H1 (cell line): ENCODE measurements around the gene CYP39A1. TPM values are rescaled to one million over a fixed set of nuclear protein-coding genes. Genes with fewer than 3 reads are reported as not detected.

Source experiments
- CTCF ChIA-PET: fragments of 300-600 bp; sonication (Branson Sonifier 250); formaldehyde crosslinking; loops from one replicate; lab custom pipeline; 2021; ENCODE audit not compliant: partially characterized antibody; lab: Charles Lee
- POLR2A ChIA-PET: fragments of 300-600 bp; sonication (Branson Sonifier 250); formaldehyde crosslinking; loops from one replicate; lab custom pipeline; 2021; ENCODE audit warnings: inconsistent platforms; ENCODE audit not compliant: partially characterized antibody; lab: Charles Lee
- DNase-seq, 2 experiments: peaks; one replicate each; pipeline versions ENCODE4 v3.0.0 to v3.0.0-alpha.2; 2010 to 2022; ENCODE audit warnings: low spot score in 2 of 2, low read depth in 1 of 2, mixed read lengths in 1 of 2
- FAIRE-seq: peaks from 2 replicates; lab custom pipeline; 2011; peaks lifted over from hg19 to GRCh38; lab: Jason Lieb, UNC
- H2AFZ ChIP-seq: 2 replicates; pipeline ENCODE4 v1.8.1; 2012; ENCODE audit warnings: low read length, inconsistent platforms
- H2AK5ac ChIP-seq: 2 replicates; pipeline ENCODE4 v1.6.1; 2013; ENCODE audit warnings: low read depth, low read length
- H2BK120ac ChIP-seq: replicated peaks from 2 replicates; pipeline ENCODE3; 2013; ENCODE audit warnings: low read depth, low read length, inconsistent platforms
- H2BK12ac ChIP-seq: 2 replicates; pipeline ENCODE4 v1.6.1; 2013; ENCODE audit warnings: low read depth, low read length
- H2BK15ac ChIP-seq: 2 replicates; pipeline ENCODE4 v1.6.1; 2013; ENCODE audit warnings: low read length
- H2BK20ac ChIP-seq: 2 replicates; pipeline ENCODE4 v1.6.1; 2013; ENCODE audit warnings: low read length
- H2BK5ac ChIP-seq: 2 replicates; pipeline ENCODE4 v1.6.1; 2013; ENCODE audit warnings: low read depth, low read length
- H3K14ac ChIP-seq: 2 replicates; pipeline ENCODE4 v1.6.1; 2013; ENCODE audit warnings: inconsistent platforms; ENCODE audit not compliant: insufficient read length
- H3K18ac ChIP-seq: 2 replicates; pipeline ENCODE4 v1.6.1; 2013; ENCODE audit warnings: low read length; ENCODE audit errors: extremely low read depth
- H3K23ac ChIP-seq: 2 replicates; pipeline ENCODE4 v1.6.1; 2013; ENCODE audit warnings: inconsistent platforms; ENCODE audit not compliant: insufficient read length
- H3K23me2 ChIP-seq: 2 replicates; pipeline ENCODE4 v1.6.1; 2013; ENCODE audit warnings: low read depth, low read length
- H3K27ac ChIP-seq: 2 replicates; pipeline ENCODE4 v1.6.1; 2011; ENCODE audit warnings: low read depth, low read length, inconsistent platforms
- H3K27me3 ChIP-seq, 4 experiments: replicated peaks in 1 of 4; 1 replicate in 1 of 4; 2 replicates in 3 of 4; pipeline versions ENCODE4 v1.6.1 to v1.8.1; 2011 to 2013; ENCODE audit warnings: low read length in 3 of 4, mild to moderate bottlenecking in 3 of 4, inconsistent platforms in 2 of 4, mixed read lengths in 2 of 4, moderate library complexity in 1 of 4; ENCODE audit not compliant: control insufficient read depth in 3 of 4, insufficient read depth in 3 of 4; ENCODE audit errors: extremely low read depth in 1 of 4
- H3K36me3 ChIP-seq, 4 experiments: 2 replicates each; pipeline versions ENCODE4 v1.6.1 to v1.8.1; 2011 to 2013; ENCODE audit warnings: mild to moderate bottlenecking in 4 of 4, low read length in 3 of 4, moderate library complexity in 2 of 4, control low read depth in 1 of 4, inconsistent platforms in 1 of 4; ENCODE audit not compliant: insufficient read depth in 4 of 4, control insufficient read depth in 2 of 4
- H3K4ac ChIP-seq: replicated peaks from 2 replicates; pipeline ENCODE3; 2013; ENCODE audit warnings: low read length, low read depth, mixed read lengths, inconsistent platforms; ENCODE audit not compliant: insufficient read length
- H3K4me1 ChIP-seq, 4 experiments: replicated peaks in 1 of 4; 1 replicate in 1 of 4; 2 replicates in 3 of 4; pipeline versions ENCODE4 v1.6.1 to v1.8.1; 2011 to 2013; ENCODE audit warnings: low read length in 3 of 4, inconsistent platforms in 2 of 4, mixed read lengths in 1 of 4; ENCODE audit not compliant: insufficient read depth in 4 of 4, control insufficient read depth in 3 of 4
- H3K4me2 ChIP-seq, 2 experiments: 2 replicates each; pipeline versions ENCODE4 v1.6.1 to v1.8.1; 2011 to 2013; ENCODE audit warnings: low read depth in 2 of 2, low read length in 2 of 2, control low read depth in 1 of 2, inconsistent platforms in 1 of 2, mild to moderate bottlenecking in 1 of 2; ENCODE audit not compliant: insufficient read depth in 1 of 2
- H3K4me3 ChIP-seq, 4 experiments: fragments of 200-600, 300-600 bp in 1 of 4; sonication (generic), shearing (Covaris generic), sonication (Bioruptor Twin) in 1 of 4; 2 replicates each; pipeline versions ENCODE4 v1.5.1 to v1.8.1; 2011 to 2016; ENCODE audit warnings: low read length in 4 of 4, low read depth in 3 of 4, control low read depth in 2 of 4, inconsistent platforms in 2 of 4, mild to moderate bottlenecking in 2 of 4, mixed read lengths in 1 of 4, moderate library complexity in 1 of 4; ENCODE audit not compliant: insufficient read depth in 2 of 4; ENCODE audit errors: extremely low read depth in 1 of 4
- H3K56ac ChIP-seq: replicated peaks from 2 replicates; pipeline ENCODE3; 2013; ENCODE audit warnings: low read depth, mild to moderate bottlenecking, mixed read lengths, low read length, inconsistent platforms; ENCODE audit not compliant: insufficient read length
- H3K79me1 ChIP-seq: 2 replicates; pipeline ENCODE4 v1.6.1; 2013; ENCODE audit warnings: low read depth, low read length, control low read depth
- H3K79me2 ChIP-seq, 2 experiments: 2 replicates each; pipeline versions ENCODE4 v1.6.1 to v1.8.1; 2012 to 2013; ENCODE audit warnings: low read length in 2 of 2, mild to moderate bottlenecking in 2 of 2, inconsistent platforms in 1 of 2; ENCODE audit not compliant: insufficient read depth in 2 of 2, control insufficient read depth in 1 of 2
- H3K9ac ChIP-seq, 4 experiments: replicated peaks in 1 of 4; 1 replicate in 1 of 4; 2 replicates in 3 of 4; pipeline versions ENCODE4 v1.6.1 to v1.8.1; 2011 to 2013; ENCODE audit warnings: low read depth in 3 of 4, low read length in 3 of 4, control low read depth in 2 of 4, mild to moderate bottlenecking in 2 of 4, moderate library complexity in 2 of 4, inconsistent platforms in 1 of 4; ENCODE audit errors: extremely low read depth in 1 of 4
- H3K9me3 ChIP-seq, 2 experiments: 2 replicates each; pipeline versions ENCODE4 v1.6.1 to v1.8.1; 2012 to 2013; ENCODE audit warnings: mild to moderate bottlenecking in 2 of 2, moderate library complexity in 2 of 2, control low read depth in 1 of 2, inconsistent platforms in 1 of 2, low read depth in 1 of 2, low read length in 1 of 2, mixed read lengths in 1 of 2; ENCODE audit not compliant: insufficient read depth in 2 of 2
- H4K20me1 ChIP-seq, 2 experiments: replicated peaks in 1 of 2; 2 replicates each; pipeline versions ENCODE3 to v1.8.1; 2011 to 2013; ENCODE audit warnings: inconsistent platforms in 2 of 2, low read length in 2 of 2, mild to moderate bottlenecking in 1 of 2; ENCODE audit not compliant: insufficient read depth in 2 of 2, control insufficient read depth in 1 of 2
- H4K5ac ChIP-seq: 2 replicates; pipeline ENCODE4 v1.6.1; 2013; ENCODE audit warnings: low read length, low read depth, mixed read lengths, inconsistent platforms; ENCODE audit not compliant: insufficient read length
- H4K8ac ChIP-seq: 2 replicates; pipeline ENCODE4 v1.8.0; 2013; ENCODE audit warnings: mild to moderate bottlenecking, moderate library complexity, low read length, inconsistent platforms; ENCODE audit not compliant: insufficient read depth; ENCODE audit errors: extremely low read depth
- H4K91ac ChIP-seq: replicated peaks from 2 replicates; pipeline ENCODE3; 2013; ENCODE audit warnings: low read length, mixed read lengths, inconsistent platforms; ENCODE audit not compliant: insufficient read length
- ASH2L ChIP-seq: fragments of 200-600, 300-600 bp; sonication (generic); IDR thresholded peaks from one replicate; pipeline ENCODE4 v1.7.1; 2017; ENCODE audit warnings: low read length
- BRCA1 ChIP-seq: IDR thresholded peaks from 2 replicates; pipeline ENCODE4 v1.6.1; 2012; ENCODE audit warnings: low read depth, low read length, improper control_type of control experiment
- CHD1 ChIP-seq: IDR thresholded peaks from 2 replicates; pipeline ENCODE4 v1.6.1; 2012; ENCODE audit warnings: low read depth, low read length, improper control_type of control experiment
- CHD2 ChIP-seq: IDR thresholded peaks from 2 replicates; pipeline ENCODE4 v1.6.1; 2012; ENCODE audit warnings: low read length, improper control_type of control experiment
- E2F6 ChIP-seq: IDR thresholded peaks from 2 replicates; pipeline ENCODE4 v1.6.1; 2012; ENCODE audit warnings: inconsistent platforms
- EZH2 ChIP-seq: fragments of 200-600 bp; sonication (generic); IDR thresholded peaks from 2 replicates; pipeline ENCODE4 v1.7.1; 2012; ENCODE audit warnings: low read depth, mild to moderate bottlenecking, moderate library complexity, low read length, inconsistent platforms; ENCODE audit not compliant: severe bottlenecking
- FOSL1 ChIP-seq: IDR thresholded peaks from 2 replicates; pipeline ENCODE4 v1.6.1; 2011; ENCODE audit warnings: mild to moderate bottlenecking, low read depth, low read length, moderate library complexity; ENCODE audit not compliant: insufficient read depth
- HDAC6 ChIP-seq: IDR thresholded peaks from one replicate; pipeline ENCODE4 v1.7.1; 2012; ENCODE audit warnings: low read depth, mild to moderate bottlenecking, inconsistent platforms, low read length, moderate library complexity
- JUN ChIP-seq: IDR thresholded peaks from 2 replicates; pipeline ENCODE4 v1.6.1; 2011; ENCODE audit warnings: low read depth, mild to moderate bottlenecking, improper control_type of control experiment, low read length
- KDM5A ChIP-seq: fragments of 200-600 bp; IDR thresholded peaks from 2 replicates; pipeline ENCODE4 v1.7.1; 2012; ENCODE audit warnings: mild to moderate bottlenecking, low read length, inconsistent platforms, mixed read lengths
- NRF1 ChIP-seq: IDR thresholded peaks from 2 replicates; pipeline ENCODE4 v1.6.1; 2011; ENCODE audit warnings: mild to moderate bottlenecking, low read depth, low read length, improper control_type of control experiment
- PHF8 ChIP-seq: fragments of 200-600 bp; sonication (generic); conservative IDR thresholded peaks from 2 replicates; pipeline ENCODE4 v1.7.1; 2012; ENCODE audit warnings: low read depth, mild to moderate bottlenecking, inconsistent platforms, low read length, moderate library complexity
- POLR2AphosphoS5 ChIP-seq: IDR thresholded peaks from 2 replicates; pipeline ENCODE4 v1.6.1; 2011; ENCODE audit warnings: low read depth, low read length
- POU5F1 ChIP-seq: IDR thresholded peaks from 2 replicates; pipeline ENCODE4 v1.6.1; 2011; ENCODE audit warnings: low read depth, mild to moderate bottlenecking, low read length, moderate library complexity
- SUZ12 ChIP-seq: fragments of 200-600 bp; sonication (generic); IDR thresholded peaks from 2 replicates; pipeline ENCODE4 v1.6.1; 2012; ENCODE audit warnings: mild to moderate bottlenecking, inconsistent platforms, low read length, moderate library complexity, mixed read lengths
- TAF1 ChIP-seq: IDR thresholded peaks from 2 replicates; pipeline ENCODE4 v1.6.1; 2011; ENCODE audit warnings: mild to moderate bottlenecking, low read depth, low read length
- WGBS, 2 experiments: shearing (Covaris generic) in 1 of 2; methylation state at CpG; one replicate each; pipeline versions ENCODE4 v1.1.6 to v1.1.7; 2013 to 2015; ENCODE audit warnings: low lambda C conversion rate in 2 of 2, mixed read lengths in 2 of 2, inconsistent platforms in 1 of 2, low coverage in 1 of 2, missing lambda C conversion rate in 1 of 2; ENCODE audit not compliant: insufficient replicate concordance in 2 of 2, insufficient coverage in 1 of 2, insufficient read length in 1 of 2; ENCODE audit errors: extremely low coverage in 1 of 2, missing lambda C conversion rate in 1 of 2; 5-methylcytosine and 5-hydroxymethylcytosine counted together
- polyA plus RNA-seq, 7 experiments: library from polyadenylated mRNA; depleted of rRNA in 3 of 7; stranded (reverse) in 5 of 7; unstranded in 2 of 7; fragments of >200 nt in 5 of 7; fragments of 200-250 nt in 2 of 7; gene quantifications; 1 replicate in 5 of 7; 2 replicates in 1 of 7; 4 replicates in 1 of 7; pipeline versions ENCODE4 v1.2.1 to v1.2.3, GENCODE V29; 2011 to 2013; ENCODE audit warnings: missing spikeins in 2 of 7, mixed read lengths in 2 of 7
- total RNA-seq: library from RNA; stranded (reverse); fragmentation: NEBNext Ultra II Directional; extraction: Animal tissue kit (Norgen Biotek cat#: 25700); gene quantifications from 2 replicates; pipeline ENCODE4 v1.2.1, GENCODE V29; 2021

CYP39A1 gene
- total and polyA plus RNA-seq, 2 of the 8 experiments (the other 6 are each of a cell fraction or from before 2014, with no cell fraction given) = 0.71 to 2.4 TPM

- no peak overlapping the region for H3K4ac ChIP-seq
- no peak overlapping the region for H3K18ac ChIP-seq
- no peaks in the 10 kb centered on the region for H3K9me3 ChIP-seq
- no peak overlapping the region for H3K56ac ChIP-seq
- H2AK5ac ChIP-seq = no peak overlapping the region
- WGBS, 2 experiments = 79% methylated on average over 3 of the region's 3 CpGs; no CpG with 5 or more reads in 1 of the 2 experiments
- no peaks in the 10 kb centered on the region for H3K36me3 ChIP-seq
- DNase-seq (no peak), FAIRE-seq (no peak)
- H3K27me3 ChIP-seq = no peaks in the 10 kb centered on the region
- H3K4me1 ChIP-seq = no peaks in the 10 kb centered on the region
- no peaks in the 10 kb centered on the region for H3K79me1 ChIP-seq
- H3K27ac ChIP-seq = no peak overlapping the region
- no peak overlapping the region for H3K9ac ChIP-seq
- POLR2A ChIA-PET = no interaction called here
- no peak overlapping the region for H4K8ac ChIP-seq
- H2BK12ac ChIP-seq = no peak overlapping the region
- CTCF ChIA-PET = no interaction called here
- no peak overlapping the region for H4K5ac ChIP-seq
- no peak overlapping the region for H3K4me2 ChIP-seq
- no peak overlapping the region for H2BK5ac ChIP-seq
- no peak overlapping the region for H3K4me3 ChIP-seq
- H2BK15ac ChIP-seq = no peak overlapping the region
- no peak overlapping the region for H2BK120ac ChIP-seq
- no peaks in the 10 kb centered on the region for H3K79me2 ChIP-seq
- H3K14ac ChIP-seq = no peak overlapping the region
- H4K91ac ChIP-seq = no peak overlapping the region
- no peaks in the 10 kb centered on the region for H4K20me1 ChIP-seq
- no peaks in the 10 kb centered on the region for H3K23me2 ChIP-seq
- H2AFZ ChIP-seq = no peak overlapping the region
- no peak overlapping the region for H2BK20ac ChIP-seq
- H3K23ac ChIP-seq = no peak overlapping the region
- TF ChIP-seq CHD1 (no peak), PHF8 (no peak), EZH2 (no peak), KDM5A (no peak), CHD2 (no peak), SUZ12 (no peak), E2F6 (no peak), FOSL1 (no peak), BRCA1 (no peak), ASH2L (no peak), NRF1 (no peak), JUN (no peak), POLR2AphosphoS5 (no peak), HDAC6 (no peak), POU5F1 (no peak), TAF1 (no peak)
These were observed 23.6 kb downstream of the CYP39A1 start for GRCh38 chr6:46628976-46629375.
